Prostate gland (tissue), 2 donors: ENCODE measurements around the gene GLRX3.

Source experiments
- POLR2A ChIP-seq: fragments of 450-650 bp; IDR thresholded peaks from one replicate; pipeline ENCODE4 v1.6.1; 2016; ENCODE audit warnings: antibody characterized with exemption, mild to moderate bottlenecking
- POLR2AphosphoS5 ChIP-seq: sonication (generic); formaldehyde crosslinking; IDR thresholded peaks from one replicate; pipeline ENCODE4 v1.6.1; 2017; ENCODE audit warnings: antibody characterized with exemption
- TF ChIP-seq, protein P1 (sequence below), 4 experiments: fragments of 200-600 bp in 2 of 4; fragments of 450-650 bp in 2 of 4; sonication (generic) in 2 of 4; IDR thresholded peaks; 1 replicate in 3 of 4; 2 replicates in 1 of 4; pipeline ENCODE4 v1.5.1; 2016 to 2019; ENCODE audit warnings: antibody characterized with exemption in 4 of 4, mild to moderate bottlenecking in 2 of 4, moderate library complexity in 2 of 4

DNA sequence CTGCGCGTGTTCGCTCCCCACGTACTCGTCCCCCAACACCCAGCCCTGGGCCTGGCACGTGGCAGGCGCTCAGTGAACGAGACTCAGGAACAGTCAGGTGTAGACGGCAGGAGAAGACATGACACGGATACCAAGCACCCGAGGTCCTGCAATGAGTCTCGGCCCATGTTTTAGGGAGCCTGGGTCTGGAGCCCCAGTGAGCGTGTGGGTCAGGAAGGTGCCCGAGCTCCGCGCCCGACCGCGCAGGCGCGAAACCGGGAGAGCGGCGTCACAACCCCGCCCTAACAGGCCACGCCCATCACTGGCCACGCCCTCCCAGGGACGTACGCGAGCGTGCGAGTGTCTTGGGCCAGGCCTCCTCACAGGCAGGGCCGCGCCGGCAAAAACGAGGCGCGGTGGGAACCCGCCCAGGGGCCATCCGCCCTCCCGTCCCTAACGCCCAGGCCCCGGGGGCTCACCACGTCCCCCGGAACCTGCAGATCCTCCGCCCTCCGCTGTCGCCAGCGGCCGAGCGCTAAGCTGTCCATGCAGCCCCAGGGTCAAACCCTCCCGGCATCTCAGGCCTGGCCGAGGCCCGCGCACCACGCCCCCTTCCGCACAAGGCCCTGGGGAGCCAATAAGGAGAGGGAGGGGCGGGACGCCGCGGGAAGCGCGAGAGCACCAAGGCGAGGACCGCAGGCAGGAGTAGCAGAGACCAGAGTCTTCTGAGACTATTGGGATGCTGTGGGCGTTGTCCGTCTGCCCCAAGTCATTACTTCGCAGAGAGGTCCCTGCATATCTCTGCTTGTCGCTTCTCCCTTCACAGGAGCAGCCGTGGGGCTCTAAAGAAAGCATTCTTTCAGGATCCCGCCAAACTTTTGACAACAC, 25.7 kb upstream of the GLRX3 start, which contains the start of gene C10orf143:
- TF ChIP-seq, protein P1, sequence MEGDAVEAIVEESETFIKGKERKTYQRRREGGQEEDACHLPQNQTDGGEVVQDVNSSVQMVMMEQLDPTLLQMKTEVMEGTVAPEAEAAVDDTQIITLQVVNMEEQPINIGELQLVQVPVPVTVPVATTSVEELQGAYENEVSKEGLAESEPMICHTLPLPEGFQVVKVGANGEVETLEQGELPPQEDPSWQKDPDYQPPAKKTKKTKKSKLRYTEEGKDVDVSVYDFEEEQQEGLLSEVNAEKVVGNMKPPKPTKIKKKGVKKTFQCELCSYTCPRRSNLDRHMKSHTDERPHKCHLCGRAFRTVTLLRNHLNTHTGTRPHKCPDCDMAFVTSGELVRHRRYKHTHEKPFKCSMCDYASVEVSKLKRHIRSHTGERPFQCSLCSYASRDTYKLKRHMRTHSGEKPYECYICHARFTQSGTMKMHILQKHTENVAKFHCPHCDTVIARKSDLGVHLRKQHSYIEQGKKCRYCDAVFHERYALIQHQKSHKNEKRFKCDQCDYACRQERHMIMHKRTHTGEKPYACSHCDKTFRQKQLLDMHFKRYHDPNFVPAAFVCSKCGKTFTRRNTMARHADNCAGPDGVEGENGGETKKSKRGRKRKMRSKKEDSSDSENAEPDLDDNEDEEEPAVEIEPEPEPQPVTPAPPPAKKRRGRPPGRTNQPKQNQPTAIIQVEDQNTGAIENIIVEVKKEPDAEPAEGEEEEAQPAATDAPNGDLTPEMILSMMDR (IDR thresholded peaks at IDR 0.05) = no peak
- peak; percentile 78 for TF ChIP-seq POLR2AphosphoS5
- peak; percentile 70 for TF ChIP-seq POLR2A
